Measurements from ENCODE around the gene ILDR2. TPM values are rescaled to one million over a fixed set of nuclear protein-coding genes. Genes with fewer than 3 reads are reported as not detected.

Gene ILDR2
- total and polyA plus RNA-seq, 2 donors (not counting 3 experiments of a cell fraction or from before 2014, with no cell fraction given): not detected

GRCh38 chr1:166927701-166928100 is 47.6 kb downstream of the ILDR2 start:
- no peaks in the 10 kb centered on the region for H3K9me1 ChIP-seq (replicated peaks; ENCODE audit: control insufficient read depth, extremely low read depth, insufficient read depth, low read length)
- dilution Hi-C loops (cut with MboI; ENCODE audit: extremely low pct_ligation_motif_present, low sequenced_read_pairs): no loop called here

More at GRCh38 chr1:166927701-166928100, 47.6 kb downstream of the ILDR2 start:
- Histone ChIP-seq H3K79me2 (ENCODE audit: control insufficient read depth, insufficient read depth, low read length) (no peaks in the 10 kb centered on the region), H3K4me1 (ENCODE audit: control insufficient read depth, extremely low read depth, insufficient read depth, low read length) (no peaks in the 10 kb centered on the region), H3K36me3 (ENCODE audit: control insufficient read depth in 2 of 2, extremely low read depth in 1 of 2, insufficient read depth in 2 of 2, low read length in 2 of 2) (no peaks in the 10 kb centered on the region), H3K27me3 (ENCODE audit: control insufficient read depth in 2 of 2, insufficient read depth in 2 of 2, low read length in 2 of 2) (peaks cover 4 to 6% of the 10 kb centered on the region in 2 experiments), H2AFZ (ENCODE audit: low read depth, low read length) (no peak overlapping the region), H3K4me3 (replicated peaks in 1 of 3; ENCODE audit: insufficient read depth in 1 of 3, low read depth in 1 of 3, low read length in 3 of 3) (no peak overlapping the region), H3K4me2 (ENCODE audit: insufficient read depth, low read length) (no peak overlapping the region), H3K27ac (ENCODE audit: insufficient read depth, low read depth, low read length) (no peak overlapping the region), H3K9ac (replicated peaks; ENCODE audit: extremely low read depth, insufficient read depth, low read length) (no peak overlapping the region), H3K9me3 (replicated peaks; ENCODE audit: control insufficient read depth, insufficient read depth, low read length) (no peaks in the 10 kb centered on the region), H4K20me1 (replicated peaks; ENCODE audit: control insufficient read depth, extremely low read depth, insufficient read depth, low read length) (no peaks in the 10 kb centered on the region)
- no TSS peak for BruUV-seq (replicated peaks)
- FAIRE-seq: no peak
- ChIA-PET CTCF (interaction anchor here (1.0 to 3.6 kb wide), 2 partner anchors 18 to 132 kb away, joined by 3 to 20 read pairs; no protein-coding TSS in a partner anchor), POLR2A (no interaction called here)
- no peak for DNase-seq (ENCODE audit: low read depth, low spot score)
- intact Hi-C loops (cut with micrococcal nuclease): no loop called here
- TF ChIP-seq MYC (IDR thresholded peaks at IDR 0.05; ENCODE audit: low read depth, low read length): no peak
- TF ChIP-seq, protein P1, sequence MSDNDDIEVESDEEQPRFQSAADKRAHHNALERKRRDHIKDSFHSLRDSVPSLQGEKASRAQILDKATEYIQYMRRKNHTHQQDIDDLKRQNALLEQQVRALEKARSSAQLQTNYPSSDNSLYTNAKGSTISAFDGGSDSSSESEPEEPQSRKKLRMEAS (IDR thresholded peaks at IDR 0.05; ENCODE audit: insufficient read depth, insufficient read length): no peak
- TF ChIP-seq POLR2AphosphoS5 (IDR thresholded peaks at IDR 0.05; ENCODE audit: insufficient read depth, low read depth, low read length): no peak
- TF ChIP-seq FOS (IDR thresholded peaks at IDR 0.05; ENCODE audit: borderline replicate concordance, insufficient read depth, low read length): no peak
- no peak for TF ChIP-seq GATA2 (IDR thresholded peaks at IDR 0.05; ENCODE audit: insufficient read depth, insufficient read length, low read depth, low read length)
- no peak for TF ChIP-seq EZH2 (IDR thresholded peaks at IDR 0.05; ENCODE audit: borderline replicate concordance, low read depth, low read length, severe bottlenecking)
- no peak for TF ChIP-seq POLR2A (IDR thresholded peaks at IDR 0.05; ENCODE audit: low read depth, low read length)
- TF ChIP-seq, protein P2, sequence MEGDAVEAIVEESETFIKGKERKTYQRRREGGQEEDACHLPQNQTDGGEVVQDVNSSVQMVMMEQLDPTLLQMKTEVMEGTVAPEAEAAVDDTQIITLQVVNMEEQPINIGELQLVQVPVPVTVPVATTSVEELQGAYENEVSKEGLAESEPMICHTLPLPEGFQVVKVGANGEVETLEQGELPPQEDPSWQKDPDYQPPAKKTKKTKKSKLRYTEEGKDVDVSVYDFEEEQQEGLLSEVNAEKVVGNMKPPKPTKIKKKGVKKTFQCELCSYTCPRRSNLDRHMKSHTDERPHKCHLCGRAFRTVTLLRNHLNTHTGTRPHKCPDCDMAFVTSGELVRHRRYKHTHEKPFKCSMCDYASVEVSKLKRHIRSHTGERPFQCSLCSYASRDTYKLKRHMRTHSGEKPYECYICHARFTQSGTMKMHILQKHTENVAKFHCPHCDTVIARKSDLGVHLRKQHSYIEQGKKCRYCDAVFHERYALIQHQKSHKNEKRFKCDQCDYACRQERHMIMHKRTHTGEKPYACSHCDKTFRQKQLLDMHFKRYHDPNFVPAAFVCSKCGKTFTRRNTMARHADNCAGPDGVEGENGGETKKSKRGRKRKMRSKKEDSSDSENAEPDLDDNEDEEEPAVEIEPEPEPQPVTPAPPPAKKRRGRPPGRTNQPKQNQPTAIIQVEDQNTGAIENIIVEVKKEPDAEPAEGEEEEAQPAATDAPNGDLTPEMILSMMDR (IDR thresholded peaks at IDR 0.05; ENCODE audit: extremely low read depth in 1 of 2, insufficient read depth in 1 of 2, low read depth in 1 of 2, low read length in 2 of 2): no peak
- TF ChIP-seq JUN (IDR thresholded peaks at IDR 0.05; ENCODE audit: borderline replicate concordance, insufficient read depth, insufficient read length, low read depth): no peak
